WTC11 (cell line): ENCODE data around the gene FBXO45. TPM values are rescaled to one million over a fixed set of nuclear protein-coding genes. Genes with fewer than 3 reads are reported as not detected.
"Not testable (repeated sequence)": the region's sequence is repeated elsewhere in the genome, so short reads cannot be mapped to it uniquely, and the experiment has no call there.

Experiments used
- ATAC-seq: fragments of 200-7000 bp; cut with Tn5 transposase; 2 replicates; pipeline ENCODE4 v1.10.0; 2021; ENCODE audit warnings: mild to moderate bottlenecking, moderate library complexity
- CTCF ChIA-PET: fragments of 300-600 bp; sonication (Branson Sonifier 250); formaldehyde crosslinking; loops from one replicate; lab custom pipeline; 2021; ENCODE audit warnings: antibody characterized with exemption; lab: Charles Lee
- POLR2A ChIA-PET: fragments of 350-600 bp; sonication (Branson Sonifier 250); formaldehyde crosslinking; loops from one replicate; lab custom pipeline; 2021; ENCODE audit warnings: antibody characterized with exemption; lab: Charles Lee
- DNase-seq: peaks from one replicate; pipeline ENCODE4 v3.0.0; 2021; ENCODE audit warnings: low spot score
- H3K27ac Mint-ChIP-seq: 2 replicates; pipeline ENCODE4 v1.8.0; 2021; ENCODE audit warnings: mixed read lengths
- H3K27me3 Mint-ChIP-seq: 2 replicates; pipeline ENCODE4 v1.8.0; 2021; ENCODE audit warnings: low read depth, mild to moderate bottlenecking, moderate library complexity, mixed read lengths
- H3K36me3 Mint-ChIP-seq: 2 replicates; pipeline ENCODE4 v1.8.0; 2021; ENCODE audit warnings: mixed read lengths
- H3K4me1 Mint-ChIP-seq: 2 replicates; pipeline ENCODE4 v1.8.0; 2022; ENCODE audit warnings: mixed read lengths
- H3K4me3 Mint-ChIP-seq: 2 replicates; pipeline ENCODE4 v1.8.0; 2021; ENCODE audit warnings: mild to moderate bottlenecking, moderate library complexity, mixed read lengths
- H3K9me3 Mint-ChIP-seq: 2 replicates; pipeline ENCODE4 v1.8.0; 2021; ENCODE audit warnings: mixed read lengths
- ATF1 ChIP-seq: sonication (generic); formaldehyde crosslinking; IDR thresholded peaks from 2 replicates; pipeline ENCODE4 v1.8.1; 2023; ENCODE audit warnings: mild to moderate bottlenecking, moderate library complexity, missing genetic modification reagents
- CREM ChIP-seq: sonication (generic); formaldehyde crosslinking; IDR thresholded peaks from 2 replicates; pipeline ENCODE4 v1.8.1; 2022; ENCODE audit warnings: mild to moderate bottlenecking, missing genetic modification reagents, moderate library complexity
- ELF4 ChIP-seq: sonication (generic); formaldehyde crosslinking; IDR thresholded peaks from 2 replicates; pipeline ENCODE4 v1.8.1; 2022; ENCODE audit warnings: low read depth, mild to moderate bottlenecking, moderate library complexity, missing genetic modification reagents
- FOXJ3 ChIP-seq: sonication (generic); formaldehyde crosslinking; IDR thresholded peaks from 2 replicates; pipeline ENCODE4 v1.9.0; 2021; ENCODE audit warnings: missing genetic modification reagents, mild to moderate bottlenecking, borderline replicate concordance
- GTF2I ChIP-seq: fragments of 250-450 bp; sonication (Bioruptor Pico); conservative IDR thresholded peaks from 2 replicates; pipeline ENCODE4 v1.4.0; 2021; ENCODE audit warnings: mild to moderate bottlenecking
- HMGA2 ChIP-seq: fragments of 250-450 bp; sonication (Bioruptor Pico); IDR thresholded peaks from 2 replicates; pipeline ENCODE4 v1.4.0; 2021; ENCODE audit warnings: mild to moderate bottlenecking, moderate library complexity
- IRF2 ChIP-seq: sonication (generic); formaldehyde crosslinking; IDR thresholded peaks from 2 replicates; pipeline ENCODE4 v1.8.0; 2022; ENCODE audit warnings: low read depth, missing genetic modification reagents, borderline replicate concordance
- MYBL2 ChIP-seq: sonication (generic); formaldehyde crosslinking; IDR thresholded peaks from 2 replicates; pipeline ENCODE4 v1.8.1; 2023; ENCODE audit warnings: mild to moderate bottlenecking, moderate library complexity, missing genetic modification reagents
- NR2C2 ChIP-seq: sonication (generic); formaldehyde crosslinking; IDR thresholded peaks from 2 replicates; pipeline ENCODE4 v1.8.0; 2022; ENCODE audit warnings: mild to moderate bottlenecking, missing genetic modification reagents
- RORB ChIP-seq: fragments of 250-450 bp; sonication (Bioruptor Pico); IDR thresholded peaks from 2 replicates; pipeline ENCODE4 v1.9.0; 2021; ENCODE audit warnings: mild to moderate bottlenecking
- TCF7 ChIP-seq: sonication (generic); formaldehyde crosslinking; IDR thresholded peaks from 2 replicates; pipeline ENCODE4 v1.8.0; 2022; ENCODE audit warnings: mild to moderate bottlenecking, low read depth, missing genetic modification reagents, moderate library complexity
- total RNA-seq: library from RNA; stranded (reverse); gene quantifications from 3 replicates; pipeline ENCODE4 v1.2.3, GENCODE V29; 2021
- TF ChIP-seq, protein P1 (sequence below): sonication (generic); formaldehyde crosslinking; IDR thresholded peaks from 2 replicates; pipeline ENCODE4 v1.8.1; 2023; ENCODE audit warnings: mild to moderate bottlenecking, missing genetic modification reagents, borderline replicate concordance
- TF ChIP-seq, protein P2 (sequence below): fragments of 250-450 bp; sonication (Bioruptor Pico); IDR thresholded peaks from 2 replicates; pipeline ENCODE4 v1.9.0; 2021; ENCODE audit warnings: mild to moderate bottlenecking
- TF ChIP-seq, protein P3 (sequence below): sonication (generic); formaldehyde crosslinking; conservative IDR thresholded peaks from 2 replicates; pipeline ENCODE4 v1.8.1; 2022; ENCODE audit warnings: mild to moderate bottlenecking, missing genetic modification reagents
- TF ChIP-seq, protein P4 (sequence below): sonication (generic); formaldehyde crosslinking; IDR thresholded peaks from 2 replicates; pipeline ENCODE4 v1.8.0; 2022; ENCODE audit warnings: mild to moderate bottlenecking, missing genetic modification reagents
- TF ChIP-seq, protein P5 (sequence below): sonication (generic); formaldehyde crosslinking; IDR thresholded peaks from 2 replicates; pipeline ENCODE4 v1.8.1; 2022; ENCODE audit warnings: missing genetic modification reagents, borderline replicate concordance
- TF ChIP-seq, protein P6 (sequence below): sonication (generic); formaldehyde crosslinking; IDR thresholded peaks from 2 replicates; pipeline ENCODE4 v1.8.0; 2022; ENCODE audit warnings: mild to moderate bottlenecking, missing genetic modification reagents

The FBXO45 gene
- total RNA-seq, 1 experiment from 2014 or later = 15.4 TPM

DNA sequence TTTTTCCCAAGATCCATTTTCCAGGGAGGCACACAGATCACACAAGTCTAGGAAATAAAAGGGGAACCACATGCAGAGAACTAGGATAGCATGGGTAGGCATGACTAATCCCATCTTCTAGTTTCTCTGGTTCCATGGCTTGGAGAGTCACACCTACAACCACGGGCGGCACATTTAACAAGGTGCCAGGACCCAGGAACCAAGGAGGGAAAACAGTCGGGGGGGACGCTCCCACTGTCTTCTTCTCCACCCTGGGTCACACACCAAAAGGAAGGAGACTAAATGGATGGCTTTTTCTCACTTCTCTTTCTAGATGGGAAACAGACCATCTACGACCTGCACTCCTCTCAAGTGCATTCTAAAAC lies 48.8 kb upstream of the FBXO45 start:
- peaks cover 5% of the 10 kb centered on the region for H3K4me1 Mint-ChIP-seq
- H3K27me3 Mint-ChIP-seq = peaks cover 18% of the 10 kb centered on the region
- H3K27ac Mint-ChIP-seq = no peak overlapping the region
- POLR2A ChIA-PET = no interaction called here
- ATAC-seq = no peak
- TF ChIP-seq CREM (CRISPR knock-in tag) (no peak), ATF1 (CRISPR knock-in tag) (no peak), TCF7 (CRISPR knock-in tag) (no peak), NR2C2 (no peak)
- TF ChIP-seq, protein P1, sequence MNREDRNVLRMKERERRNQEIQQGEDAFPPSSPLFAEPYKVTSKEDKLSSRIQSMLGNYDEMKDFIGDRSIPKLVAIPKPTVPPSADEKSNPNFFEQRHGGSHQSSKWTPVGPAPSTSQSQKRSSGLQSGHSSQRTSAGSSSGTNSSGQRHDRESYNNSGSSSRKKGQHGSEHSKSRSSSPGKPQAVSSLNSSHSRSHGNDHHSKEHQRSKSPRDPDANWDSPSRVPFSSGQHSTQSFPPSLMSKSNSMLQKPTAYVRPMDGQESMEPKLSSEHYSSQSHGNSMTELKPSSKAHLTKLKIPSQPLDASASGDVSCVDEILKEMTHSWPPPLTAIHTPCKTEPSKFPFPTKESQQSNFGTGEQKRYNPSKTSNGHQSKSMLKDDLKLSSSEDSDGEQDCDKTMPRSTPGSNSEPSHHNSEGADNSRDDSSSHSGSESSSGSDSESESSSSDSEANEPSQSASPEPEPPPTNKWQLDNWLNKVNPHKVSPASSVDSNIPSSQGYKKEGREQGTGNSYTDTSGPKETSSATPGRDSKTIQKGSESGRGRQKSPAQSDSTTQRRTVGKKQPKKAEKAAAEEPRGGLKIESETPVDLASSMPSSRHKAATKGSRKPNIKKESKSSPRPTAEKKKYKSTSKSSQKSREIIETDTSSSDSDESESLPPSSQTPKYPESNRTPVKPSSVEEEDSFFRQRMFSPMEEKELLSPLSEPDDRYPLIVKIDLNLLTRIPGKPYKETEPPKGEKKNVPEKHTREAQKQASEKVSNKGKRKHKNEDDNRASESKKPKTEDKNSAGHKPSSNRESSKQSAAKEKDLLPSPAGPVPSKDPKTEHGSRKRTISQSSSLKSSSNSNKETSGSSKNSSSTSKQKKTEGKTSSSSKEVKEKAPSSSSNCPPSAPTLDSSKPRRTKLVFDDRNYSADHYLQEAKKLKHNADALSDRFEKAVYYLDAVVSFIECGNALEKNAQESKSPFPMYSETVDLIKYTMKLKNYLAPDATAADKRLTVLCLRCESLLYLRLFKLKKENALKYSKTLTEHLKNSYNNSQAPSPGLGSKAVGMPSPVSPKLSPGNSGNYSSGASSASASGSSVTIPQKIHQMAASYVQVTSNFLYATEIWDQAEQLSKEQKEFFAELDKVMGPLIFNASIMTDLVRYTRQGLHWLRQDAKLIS = no peak
- TF ChIP-seq, protein P2, sequence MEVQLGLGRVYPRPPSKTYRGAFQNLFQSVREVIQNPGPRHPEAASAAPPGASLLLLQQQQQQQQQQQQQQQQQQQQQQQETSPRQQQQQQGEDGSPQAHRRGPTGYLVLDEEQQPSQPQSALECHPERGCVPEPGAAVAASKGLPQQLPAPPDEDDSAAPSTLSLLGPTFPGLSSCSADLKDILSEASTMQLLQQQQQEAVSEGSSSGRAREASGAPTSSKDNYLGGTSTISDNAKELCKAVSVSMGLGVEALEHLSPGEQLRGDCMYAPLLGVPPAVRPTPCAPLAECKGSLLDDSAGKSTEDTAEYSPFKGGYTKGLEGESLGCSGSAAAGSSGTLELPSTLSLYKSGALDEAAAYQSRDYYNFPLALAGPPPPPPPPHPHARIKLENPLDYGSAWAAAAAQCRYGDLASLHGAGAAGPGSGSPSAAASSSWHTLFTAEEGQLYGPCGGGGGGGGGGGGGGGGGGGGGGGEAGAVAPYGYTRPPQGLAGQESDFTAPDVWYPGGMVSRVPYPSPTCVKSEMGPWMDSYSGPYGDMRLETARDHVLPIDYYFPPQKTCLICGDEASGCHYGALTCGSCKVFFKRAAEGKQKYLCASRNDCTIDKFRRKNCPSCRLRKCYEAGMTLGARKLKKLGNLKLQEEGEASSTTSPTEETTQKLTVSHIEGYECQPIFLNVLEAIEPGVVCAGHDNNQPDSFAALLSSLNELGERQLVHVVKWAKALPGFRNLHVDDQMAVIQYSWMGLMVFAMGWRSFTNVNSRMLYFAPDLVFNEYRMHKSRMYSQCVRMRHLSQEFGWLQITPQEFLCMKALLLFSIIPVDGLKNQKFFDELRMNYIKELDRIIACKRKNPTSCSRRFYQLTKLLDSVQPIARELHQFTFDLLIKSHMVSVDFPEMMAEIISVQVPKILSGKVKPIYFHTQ (CRISPR knock-in tag) = no peak
- TF ChIP-seq, protein P3, sequence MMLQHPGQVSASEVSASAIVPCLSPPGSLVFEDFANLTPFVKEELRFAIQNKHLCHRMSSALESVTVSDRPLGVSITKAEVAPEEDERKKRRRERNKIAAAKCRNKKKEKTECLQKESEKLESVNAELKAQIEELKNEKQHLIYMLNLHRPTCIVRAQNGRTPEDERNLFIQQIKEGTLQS (CRISPR knock-in tag) = no peak
- H3K36me3 Mint-ChIP-seq = peaks cover 51% of the 10 kb centered on the region
- CTCF ChIA-PET = interaction anchor here (0.6 to 3.6 kb wide), 7 partner anchors 9 to 446 kb away, joined by 3 to 12 read pairs (median 4); no protein-coding TSS in a partner anchor
- peaks cover 65% of the 10 kb centered on the region for H3K9me3 Mint-ChIP-seq
- no peak overlapping the region for H3K4me3 Mint-ChIP-seq
- no peak for DNase-seq

DNA sequence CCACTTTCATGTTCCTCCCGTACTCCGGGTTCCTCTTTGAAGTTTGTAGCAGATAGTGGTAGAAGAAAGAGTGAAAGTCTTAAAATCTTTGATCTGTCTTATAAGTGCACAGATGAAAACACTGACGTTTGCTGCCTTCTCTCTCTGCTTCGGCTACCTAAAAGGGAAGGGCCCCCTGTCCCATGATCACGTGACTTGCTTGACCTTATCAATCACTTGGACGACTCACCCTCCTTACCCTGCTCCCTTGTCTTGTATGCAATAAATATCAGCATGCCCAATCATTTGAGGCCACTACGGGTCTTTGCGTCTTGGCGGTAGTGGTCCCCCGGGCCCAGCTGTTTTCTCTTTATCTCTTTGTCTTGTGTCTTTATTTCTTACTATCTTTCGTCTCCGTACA lies 47.2 kb upstream of the FBXO45 start:
- CTCF ChIA-PET = interaction anchor here (1.5 to 3.2 kb wide), 3 partner anchors 7 to 14 kb away, joined by 3 to 27 read pairs (median 6); no protein-coding TSS in a partner anchor
- POLR2A ChIA-PET, H3K27ac Mint-ChIP-seq, H3K4me1 Mint-ChIP-seq, ATAC-seq, DNase-seq, H3K4me3 Mint-ChIP-seq: not testable (repeated sequence)
- Mint-ChIP-seq H3K36me3 (peaks cover 48% of the 10 kb centered on the region), H3K9me3 (peaks cover 53% of the 10 kb centered on the region), H3K27me3 (peaks cover 18% of the 10 kb centered on the region)

DNA sequence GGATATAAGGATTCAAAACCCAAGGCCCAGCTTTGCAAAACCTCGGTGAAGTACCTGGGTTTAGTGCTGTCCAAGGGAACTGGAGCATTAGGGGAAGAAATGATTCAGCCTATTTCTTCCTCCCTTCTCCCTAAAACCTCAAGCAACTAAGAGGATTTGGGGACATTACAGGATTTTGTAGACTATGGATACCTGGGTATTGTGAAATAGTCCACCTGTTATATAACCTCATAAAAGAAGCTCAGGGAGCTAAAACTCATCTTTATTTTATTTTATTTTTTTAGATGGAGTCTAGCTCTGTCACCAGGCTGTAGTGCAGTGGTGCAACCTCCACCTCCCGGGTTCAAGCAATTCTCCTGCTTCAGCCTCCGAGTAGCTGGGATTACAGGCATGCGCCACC lies 44.6 kb upstream of the FBXO45 start:
- H3K27ac Mint-ChIP-seq = no peak overlapping the region
- ATAC-seq = no peak
- POLR2A ChIA-PET = no interaction called here
- CTCF ChIA-PET = interaction anchor here (0.9 to 3.2 kb wide), 9 partner anchors 11 to 419 kb away, joined by 3 to 27 read pairs (median 4); partner anchors contain the start of genes NCBP2, PAK2 and SLC51A
- peaks cover 13% of the 10 kb centered on the region for H3K27me3 Mint-ChIP-seq
- H3K36me3 Mint-ChIP-seq = peaks cover 31% of the 10 kb centered on the region
- no peak for DNase-seq
- H3K9me3 Mint-ChIP-seq = peaks cover 38% of the 10 kb centered on the region
- no peak overlapping the region for H3K4me3 Mint-ChIP-seq
- 0 out of 2 replicates have a peak, but pooled peaks cover 2% of the 10 kb centered on the region for H3K4me1 Mint-ChIP-seq
- no peak for TF ChIP-seq HMGA2 (CRISPR knock-in tag)
- TF ChIP-seq ELF4 (CRISPR knock-in tag) = no peak
- no peak for TF ChIP-seq GTF2I
- TF ChIP-seq, protein P4, sequence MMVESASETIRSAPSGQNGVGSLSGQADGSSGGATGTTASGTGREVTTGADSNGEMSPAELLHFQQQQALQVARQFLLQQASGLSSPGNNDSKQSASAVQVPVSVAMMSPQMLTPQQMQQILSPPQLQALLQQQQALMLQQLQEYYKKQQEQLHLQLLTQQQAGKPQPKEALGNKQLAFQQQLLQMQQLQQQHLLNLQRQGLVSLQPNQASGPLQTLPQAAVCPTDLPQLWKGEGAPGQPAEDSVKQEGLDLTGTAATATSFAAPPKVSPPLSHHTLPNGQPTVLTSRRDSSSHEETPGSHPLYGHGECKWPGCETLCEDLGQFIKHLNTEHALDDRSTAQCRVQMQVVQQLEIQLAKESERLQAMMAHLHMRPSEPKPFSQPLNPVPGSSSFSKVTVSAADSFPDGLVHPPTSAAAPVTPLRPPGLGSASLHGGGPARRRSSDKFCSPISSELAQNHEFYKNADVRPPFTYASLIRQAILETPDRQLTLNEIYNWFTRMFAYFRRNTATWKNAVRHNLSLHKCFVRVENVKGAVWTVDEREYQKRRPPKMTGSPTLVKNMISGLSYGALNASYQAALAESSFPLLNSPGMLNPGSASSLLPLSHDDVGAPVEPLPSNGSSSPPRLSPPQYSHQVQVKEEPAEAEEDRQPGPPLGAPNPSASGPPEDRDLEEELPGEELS (CRISPR knock-in tag) = no peak
- TF ChIP-seq, protein P5, sequence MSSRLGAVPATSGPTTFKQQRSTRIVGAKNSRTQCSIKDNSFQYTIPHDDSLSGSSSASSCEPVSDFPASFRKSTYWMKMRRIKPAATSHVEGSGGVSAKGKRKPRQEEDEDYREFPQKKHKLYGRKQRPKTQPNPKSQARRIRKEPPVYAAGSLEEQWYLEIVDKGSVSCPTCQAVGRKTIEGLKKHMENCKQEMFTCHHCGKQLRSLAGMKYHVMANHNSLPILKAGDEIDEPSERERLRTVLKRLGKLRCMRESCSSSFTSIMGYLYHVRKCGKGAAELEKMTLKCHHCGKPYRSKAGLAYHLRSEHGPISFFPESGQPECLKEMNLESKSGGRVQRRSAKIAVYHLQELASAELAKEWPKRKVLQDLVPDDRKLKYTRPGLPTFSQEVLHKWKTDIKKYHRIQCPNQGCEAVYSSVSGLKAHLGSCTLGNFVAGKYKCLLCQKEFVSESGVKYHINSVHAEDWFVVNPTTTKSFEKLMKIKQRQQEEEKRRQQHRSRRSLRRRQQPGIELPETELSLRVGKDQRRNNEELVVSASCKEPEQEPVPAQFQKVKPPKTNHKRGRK (CRISPR knock-in tag) = no peak
- TF ChIP-seq IRF2 (CRISPR knock-in tag) = no peak
- TF ChIP-seq, protein P6, sequence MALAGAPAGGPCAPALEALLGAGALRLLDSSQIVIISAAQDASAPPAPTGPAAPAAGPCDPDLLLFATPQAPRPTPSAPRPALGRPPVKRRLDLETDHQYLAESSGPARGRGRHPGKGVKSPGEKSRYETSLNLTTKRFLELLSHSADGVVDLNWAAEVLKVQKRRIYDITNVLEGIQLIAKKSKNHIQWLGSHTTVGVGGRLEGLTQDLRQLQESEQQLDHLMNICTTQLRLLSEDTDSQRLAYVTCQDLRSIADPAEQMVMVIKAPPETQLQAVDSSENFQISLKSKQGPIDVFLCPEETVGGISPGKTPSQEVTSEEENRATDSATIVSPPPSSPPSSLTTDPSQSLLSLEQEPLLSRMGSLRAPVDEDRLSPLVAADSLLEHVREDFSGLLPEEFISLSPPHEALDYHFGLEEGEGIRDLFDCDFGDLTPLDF (CRISPR knock-in tag) = no peak
- no peak for TF ChIP-seq FOXJ3
- TF ChIP-seq, protein P2 (CRISPR knock-in tag) = no peak
- no peak for TF ChIP-seq RORB
- TF ChIP-seq MYBL2 (CRISPR knock-in tag) = no peak
